ENCODE measurements around the gene ICOS. TPM values are rescaled to one million over a fixed set of nuclear protein-coding genes. Genes with fewer than 3 reads are reported as not detected.
"Not testable (repeated sequence)": the region's sequence is repeated elsewhere in the genome, so short reads cannot be mapped to it uniquely, and the experiment has no call there.

The ICOS gene
- total and polyA plus RNA-seq, 2 experiments from 2014 or later: 0.10 TPM; not detected in 1

DNA sequence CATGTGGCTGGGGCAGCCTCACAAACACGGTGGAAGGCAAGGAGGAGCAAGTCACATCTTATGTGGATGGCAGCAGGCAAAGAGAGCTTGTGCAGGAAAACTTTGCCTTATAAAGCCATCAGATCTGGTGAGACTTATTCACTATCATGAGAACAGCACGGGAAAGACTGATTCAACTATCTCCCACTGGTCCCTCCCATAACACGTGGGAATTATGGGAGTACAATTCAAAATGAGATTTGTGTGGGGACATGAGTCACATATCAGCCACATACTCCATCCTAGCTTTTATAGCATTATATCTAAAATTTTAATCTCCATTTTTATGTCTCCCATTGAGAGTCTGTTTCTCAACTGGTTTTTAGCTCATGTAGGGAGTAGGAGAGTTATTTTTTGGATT lies 45.7 kb downstream of the ICOS start:
- Histone ChIP-seq H3K4me2 (no peak overlapping the region), H3K27me3 (peaks cover 3% of the 10 kb centered on the region), H3K9me3 (ENCODE audit: low read depth) (no peaks in the 10 kb centered on the region), H3K36me3 (replicated peaks; ENCODE audit: insufficient read depth, low read depth) (no peaks in the 10 kb centered on the region), H3K9me2 (replicated peaks; ENCODE audit: insufficient read depth) (no peaks in the 10 kb centered on the region), H4K20me1 (ENCODE audit: insufficient read depth, poor library complexity, severe bottlenecking) (no peaks in the 10 kb centered on the region), H2AFZ (no peak overlapping the region), H3K79me2 (no peaks in the 10 kb centered on the region), H3K27ac (no peak overlapping the region), H3K4me1 (ENCODE audit: insufficient read depth) (no peaks in the 10 kb centered on the region), H3K4me3 (no peak overlapping the region)
- DNase-seq (ENCODE audit: low spot score): no peak
- WGBS (ENCODE audit: low lambda C conversion rate, missing lambda C conversion rate): 90% methylated on average over 3 of the region's 3 CpGs
- TF ChIP-seq EZH2 (IDR thresholded peaks at IDR 0.05; ENCODE audit: borderline replicate concordance) (no peak), EZH2phosphoT487 (IDR thresholded peaks at IDR 0.05; ENCODE audit: low read depth, severe bottlenecking, unreplicated experiment) (no peak)
- TF ChIP-seq, protein P1, sequence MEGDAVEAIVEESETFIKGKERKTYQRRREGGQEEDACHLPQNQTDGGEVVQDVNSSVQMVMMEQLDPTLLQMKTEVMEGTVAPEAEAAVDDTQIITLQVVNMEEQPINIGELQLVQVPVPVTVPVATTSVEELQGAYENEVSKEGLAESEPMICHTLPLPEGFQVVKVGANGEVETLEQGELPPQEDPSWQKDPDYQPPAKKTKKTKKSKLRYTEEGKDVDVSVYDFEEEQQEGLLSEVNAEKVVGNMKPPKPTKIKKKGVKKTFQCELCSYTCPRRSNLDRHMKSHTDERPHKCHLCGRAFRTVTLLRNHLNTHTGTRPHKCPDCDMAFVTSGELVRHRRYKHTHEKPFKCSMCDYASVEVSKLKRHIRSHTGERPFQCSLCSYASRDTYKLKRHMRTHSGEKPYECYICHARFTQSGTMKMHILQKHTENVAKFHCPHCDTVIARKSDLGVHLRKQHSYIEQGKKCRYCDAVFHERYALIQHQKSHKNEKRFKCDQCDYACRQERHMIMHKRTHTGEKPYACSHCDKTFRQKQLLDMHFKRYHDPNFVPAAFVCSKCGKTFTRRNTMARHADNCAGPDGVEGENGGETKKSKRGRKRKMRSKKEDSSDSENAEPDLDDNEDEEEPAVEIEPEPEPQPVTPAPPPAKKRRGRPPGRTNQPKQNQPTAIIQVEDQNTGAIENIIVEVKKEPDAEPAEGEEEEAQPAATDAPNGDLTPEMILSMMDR (IDR thresholded peaks at IDR 0.05; ENCODE audit: poor library complexity): no peak

DNA sequence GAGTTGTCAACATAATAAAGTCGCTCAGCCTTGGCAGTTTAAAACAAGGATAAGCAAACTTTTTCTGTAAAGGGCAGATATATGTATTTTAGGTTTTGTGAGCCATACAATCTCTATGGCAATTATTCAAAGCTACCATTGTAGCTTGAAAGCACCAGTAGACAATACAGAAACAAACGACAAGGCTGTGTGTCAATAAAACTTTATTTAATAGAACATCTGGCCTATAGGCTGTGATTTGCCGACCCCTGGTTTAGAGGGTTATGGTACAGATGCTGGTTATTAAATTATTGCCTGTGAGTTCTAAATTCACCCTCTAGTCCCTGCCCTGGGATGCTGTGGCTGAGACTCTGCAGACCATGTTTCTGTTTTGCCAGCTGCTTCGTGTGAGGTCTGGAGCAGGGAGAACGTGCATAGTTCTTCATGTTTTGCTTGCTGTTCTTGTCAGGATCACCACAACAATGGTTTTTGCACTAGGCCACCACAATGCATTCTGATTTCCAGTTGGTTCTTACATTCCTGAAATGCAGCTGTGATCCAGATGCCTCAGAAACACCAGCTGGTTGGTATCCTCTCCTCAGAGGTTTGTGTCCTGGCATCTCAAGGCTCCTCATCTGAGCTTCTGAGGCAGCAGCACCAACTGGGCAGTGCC lies 46.6 kb downstream of the ICOS start:
- H4K20me1 ChIP-seq (ENCODE audit: insufficient read depth, poor library complexity, severe bottlenecking): no peaks in the 10 kb centered on the region
- no peak overlapping the region for H3K4me2 ChIP-seq
- no peak for TF ChIP-seq EZH2phosphoT487 (IDR thresholded peaks at IDR 0.05; ENCODE audit: low read depth, severe bottlenecking, unreplicated experiment)
- TF ChIP-seq, protein P1 (IDR thresholded peaks at IDR 0.05; ENCODE audit: poor library complexity): no peak
- no peak for TF ChIP-seq EZH2 (IDR thresholded peaks at IDR 0.05; ENCODE audit: borderline replicate concordance)
- no peak overlapping the region for H3K27ac ChIP-seq
- H3K4me1 ChIP-seq (ENCODE audit: insufficient read depth): no peaks in the 10 kb centered on the region
- peaks cover 3% of the 10 kb centered on the region for H3K27me3 ChIP-seq
- H3K36me3 ChIP-seq (replicated peaks; ENCODE audit: insufficient read depth, low read depth): no peaks in the 10 kb centered on the region
- no peak overlapping the region for H3K4me3 ChIP-seq
- no peak for DNase-seq (ENCODE audit: low spot score)
- H2AFZ ChIP-seq: no peak overlapping the region
- H3K9me2 ChIP-seq (replicated peaks; ENCODE audit: insufficient read depth): no peaks in the 10 kb centered on the region
- H3K79me2 ChIP-seq: no peaks in the 10 kb centered on the region
- H3K9me3 ChIP-seq (ENCODE audit: low read depth): no peaks in the 10 kb centered on the region
- 82% methylated on average over 5 of the region's 5 CpGs for WGBS (ENCODE audit: low lambda C conversion rate, missing lambda C conversion rate)

DNA sequence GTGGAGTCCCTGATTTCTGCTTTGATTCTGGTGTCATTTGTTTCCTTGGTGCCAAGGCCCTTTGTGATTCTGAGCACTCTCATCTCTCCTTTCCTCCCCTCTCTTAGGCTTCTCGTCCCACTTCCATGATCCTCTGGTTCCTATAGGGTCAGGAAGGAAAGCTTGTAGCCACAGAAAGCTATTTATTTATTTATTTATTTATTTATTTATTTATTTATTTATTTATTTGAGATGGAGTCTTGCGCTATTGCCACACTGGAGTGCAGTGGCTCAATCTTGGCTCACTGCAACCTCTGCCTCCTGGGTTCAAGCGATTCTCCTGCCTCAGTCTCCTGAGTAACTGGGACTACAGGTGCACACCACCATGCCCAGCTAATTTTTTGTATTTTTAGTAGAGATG lies 49.4 kb downstream of the ICOS start:
- 93% methylated on average over 3 of the region's 3 CpGs for WGBS (ENCODE audit: low lambda C conversion rate, missing lambda C conversion rate)
- not testable (repeated sequence) for H3K36me3 ChIP-seq (replicated peaks; ENCODE audit: insufficient read depth, low read depth)

DNA sequence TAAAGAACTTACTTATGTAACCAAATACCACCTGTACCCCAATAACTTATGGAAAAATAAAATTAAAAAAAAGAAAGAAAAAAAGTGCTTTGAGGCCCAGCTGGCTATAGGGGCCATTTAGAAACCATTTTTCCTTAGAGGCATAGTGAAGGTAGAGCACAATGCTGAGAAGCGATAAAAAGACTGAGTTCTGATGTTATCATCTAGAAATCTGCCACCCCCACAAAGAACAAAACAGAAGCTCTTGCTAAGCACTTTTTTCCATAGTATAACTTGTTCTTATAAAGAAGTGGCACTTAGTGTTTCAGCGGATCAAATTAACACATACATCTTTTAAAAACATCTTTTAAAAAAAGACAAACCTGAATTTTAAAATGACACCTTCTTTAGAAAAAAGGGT lies 51.4 kb downstream of the ICOS start:
- Histone ChIP-seq H3K79me2 (no peaks in the 10 kb centered on the region), H3K4me3 (no peak overlapping the region), H3K36me3 (replicated peaks; ENCODE audit: insufficient read depth, low read depth) (no peaks in the 10 kb centered on the region), H3K4me2 (no peak overlapping the region), H4K20me1 (ENCODE audit: insufficient read depth, poor library complexity, severe bottlenecking) (no peaks in the 10 kb centered on the region), H3K4me1 (ENCODE audit: insufficient read depth) (no peaks in the 10 kb centered on the region), H3K27ac (no peak overlapping the region), H3K9me2 (replicated peaks; ENCODE audit: insufficient read depth) (no peaks in the 10 kb centered on the region), H3K27me3 (no peaks in the 10 kb centered on the region), H2AFZ (no peak overlapping the region), H3K9me3 (ENCODE audit: low read depth) (no peaks in the 10 kb centered on the region)
- WGBS (ENCODE audit: low lambda C conversion rate, missing lambda C conversion rate): 89% methylated on average over 2 of the region's 2 CpGs
- TF ChIP-seq EZH2 (IDR thresholded peaks at IDR 0.05; ENCODE audit: borderline replicate concordance) (no peak), EZH2phosphoT487 (IDR thresholded peaks at IDR 0.05; ENCODE audit: low read depth, severe bottlenecking, unreplicated experiment) (no peak)
- TF ChIP-seq, protein P1 (IDR thresholded peaks at IDR 0.05; ENCODE audit: poor library complexity): no peak
- no peak for DNase-seq (ENCODE audit: low spot score)

More for the DNA sequence above, 49.4 kb downstream of the ICOS start:
- H3K4me3 ChIP-seq; H3K27ac ChIP-seq; DNase-seq (ENCODE audit: low spot score); H4K20me1 ChIP-seq (ENCODE audit: insufficient read depth, poor library complexity, severe bottlenecking); H3K9me2 ChIP-seq (replicated peaks; ENCODE audit: insufficient read depth); H2AFZ ChIP-seq; H3K79me2 ChIP-seq; H3K27me3 ChIP-seq; H3K4me2 ChIP-seq; H3K9me3 ChIP-seq (ENCODE audit: low read depth); H3K4me1 ChIP-seq (ENCODE audit: insufficient read depth): not testable (repeated sequence)

Measured in hepatocyte (in vitro differentiated cells).